Activated T-helper 1 cell treated with anti-CD3 and anti-CD28 coated beads, Interleukin-2, amount 50 U/mL, for 16 hours (primary cell): ENCODE measurements around the gene GATD1.
A peak's percentile ranks its signal among the peaks of the same experiment; 100 is the strongest.
"Not testable (repeated sequence)": the region's sequence is repeated elsewhere in the genome, so short reads cannot be mapped to it uniquely, and the experiment has no call there.

Experiments used
- DNase-seq, 2 donors: peaks; one replicate each; pipeline ENCODE4 v3.0.0-alpha.2; 2020; ENCODE audit warnings: low read depth in 1 of 2, low spot score in 1 of 2

Gene GATD1

DNA sequence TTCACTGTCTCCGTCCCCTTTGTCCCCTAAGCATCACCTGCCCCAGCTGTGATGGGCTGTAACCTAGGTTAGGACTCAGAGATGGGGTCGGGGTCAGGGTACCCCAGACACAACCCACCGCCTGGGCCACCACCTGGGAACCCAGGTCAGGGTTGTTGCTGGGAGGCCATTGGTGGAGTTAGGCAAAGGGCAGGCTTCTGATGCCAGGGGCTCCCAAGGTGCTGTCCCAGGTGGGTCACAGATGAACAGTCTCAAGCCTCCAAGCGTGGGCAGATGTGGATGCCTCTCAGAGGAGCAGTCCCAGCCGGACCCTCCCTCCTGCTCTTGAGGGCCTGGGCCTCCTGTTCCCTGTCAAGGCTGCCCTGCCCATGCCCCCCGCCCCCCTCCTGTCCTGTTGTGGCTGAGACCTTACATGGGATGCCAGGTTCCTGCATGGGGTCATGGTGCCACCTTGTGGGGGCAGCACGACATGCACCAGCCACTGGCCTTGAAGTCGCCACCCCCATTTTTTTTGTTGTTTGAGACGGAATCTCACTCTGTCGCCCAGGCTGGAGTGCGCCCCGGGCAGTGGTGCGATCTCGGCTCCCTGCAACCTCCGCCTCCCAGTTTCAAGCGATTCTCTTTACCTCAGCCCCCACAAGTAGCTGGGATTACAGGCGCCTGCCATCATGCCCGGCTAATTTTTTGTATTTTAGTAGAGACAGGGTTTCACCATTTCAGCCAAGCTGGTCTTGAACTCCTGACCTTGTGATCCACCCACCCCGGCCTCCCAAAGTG is 12.1 kb downstream of the GATD1 start:
- peak; percentile 32 to 47 for DNase-seq

- DNase-seq, result no peak
These were observed 12.8 kb downstream of the GATD1 start for GRCh38 chr11:764322-765024.

GRCh38 chr11:763549-764321 is 13.6 kb downstream of the GATD1 start:
- no peak for DNase-seq

DNA sequence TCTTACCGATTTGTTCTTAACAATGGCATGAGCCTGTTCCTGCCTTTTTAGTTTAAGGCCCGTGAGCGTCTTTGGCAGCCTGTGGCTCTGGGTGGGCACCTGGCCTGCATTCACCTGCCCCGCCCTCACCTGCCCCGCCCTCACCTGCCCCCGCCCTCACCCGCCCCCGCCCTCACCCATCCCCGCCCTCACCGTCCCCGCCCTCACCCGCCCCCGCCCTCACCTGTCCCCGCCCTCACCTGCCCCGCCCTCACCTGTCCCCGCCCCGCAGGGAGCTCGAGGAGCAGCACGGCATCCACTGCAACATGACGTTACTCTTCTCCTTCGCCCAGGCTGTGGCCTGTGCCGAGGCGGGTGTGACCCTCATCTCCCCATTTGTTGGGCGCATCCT is 14.2 kb downstream of the GATD1 start:
- DNase-seq, result no peak

- DNase-seq, result no peak
These were observed 14.7 kb downstream of the GATD1 start for GRCh38 chr11:762421-763072.

DNA sequence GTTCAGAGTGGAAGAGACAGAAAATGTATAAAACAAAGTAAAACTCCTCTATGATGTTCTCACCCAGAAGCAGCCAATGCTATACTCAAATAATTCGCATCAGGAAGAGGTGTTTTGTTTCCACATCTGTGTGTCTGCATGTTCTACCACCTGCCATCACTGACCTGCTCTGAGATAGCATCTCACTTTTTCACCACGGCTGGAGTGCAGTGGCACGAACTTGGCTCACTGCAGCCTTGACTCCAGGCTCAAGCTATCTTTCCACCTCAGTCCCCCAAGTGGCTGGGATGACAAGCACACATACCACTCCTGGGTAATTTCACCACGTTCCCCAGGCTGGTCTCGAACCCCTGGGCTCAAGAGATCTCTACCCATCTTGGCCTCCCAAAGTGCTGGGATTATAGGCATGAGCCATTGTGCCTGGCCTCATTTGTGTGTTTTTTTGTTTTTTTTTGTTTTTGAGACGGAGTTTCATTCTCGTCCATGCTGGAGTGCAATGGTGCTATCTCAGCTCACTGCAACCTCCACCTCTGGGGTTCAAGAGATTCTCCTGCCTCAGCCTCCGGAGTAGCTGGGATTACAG is 15.7 kb downstream of the GATD1 start:
- no peak for DNase-seq

- DNase-seq, result no peak
These were observed 17.1 kb downstream of the GATD1 start for GRCh38 chr11:760236-760635.

- DNase-seq, result no peak
These were observed 27.6 kb downstream of the GATD1 start for GRCh38 chr11:749731-750130.

DNA sequence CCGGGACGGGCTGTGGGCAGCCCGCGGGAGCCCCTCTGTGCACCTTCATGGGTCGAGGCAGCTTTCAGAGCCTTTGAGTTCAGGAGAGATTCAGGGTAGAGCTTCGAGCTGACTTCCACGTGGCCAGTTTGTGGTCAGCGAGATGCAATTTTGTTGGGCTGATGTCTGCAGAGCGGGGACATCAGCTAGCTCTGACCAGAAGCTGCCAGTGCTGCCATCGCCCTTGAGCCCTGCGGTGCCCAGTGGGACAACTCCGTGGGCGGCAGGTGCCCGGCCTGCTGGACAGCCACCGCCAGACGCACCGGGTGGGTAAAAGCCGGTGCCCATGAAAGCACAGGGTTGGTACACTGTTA is 29.3 kb downstream of the GATD1 start:
- no peak for DNase-seq

GRCh38 chr11:747158-748006 is 29.9 kb downstream of the GATD1 start, which contains the start of gene TALDO1:
TSS of gene TALDO1 (plus strand) at chr11:747464. CDS start at chr11:747482, 18 bp downstream.
- DNase-seq, result peak; percentile 50 to 80

DNA sequence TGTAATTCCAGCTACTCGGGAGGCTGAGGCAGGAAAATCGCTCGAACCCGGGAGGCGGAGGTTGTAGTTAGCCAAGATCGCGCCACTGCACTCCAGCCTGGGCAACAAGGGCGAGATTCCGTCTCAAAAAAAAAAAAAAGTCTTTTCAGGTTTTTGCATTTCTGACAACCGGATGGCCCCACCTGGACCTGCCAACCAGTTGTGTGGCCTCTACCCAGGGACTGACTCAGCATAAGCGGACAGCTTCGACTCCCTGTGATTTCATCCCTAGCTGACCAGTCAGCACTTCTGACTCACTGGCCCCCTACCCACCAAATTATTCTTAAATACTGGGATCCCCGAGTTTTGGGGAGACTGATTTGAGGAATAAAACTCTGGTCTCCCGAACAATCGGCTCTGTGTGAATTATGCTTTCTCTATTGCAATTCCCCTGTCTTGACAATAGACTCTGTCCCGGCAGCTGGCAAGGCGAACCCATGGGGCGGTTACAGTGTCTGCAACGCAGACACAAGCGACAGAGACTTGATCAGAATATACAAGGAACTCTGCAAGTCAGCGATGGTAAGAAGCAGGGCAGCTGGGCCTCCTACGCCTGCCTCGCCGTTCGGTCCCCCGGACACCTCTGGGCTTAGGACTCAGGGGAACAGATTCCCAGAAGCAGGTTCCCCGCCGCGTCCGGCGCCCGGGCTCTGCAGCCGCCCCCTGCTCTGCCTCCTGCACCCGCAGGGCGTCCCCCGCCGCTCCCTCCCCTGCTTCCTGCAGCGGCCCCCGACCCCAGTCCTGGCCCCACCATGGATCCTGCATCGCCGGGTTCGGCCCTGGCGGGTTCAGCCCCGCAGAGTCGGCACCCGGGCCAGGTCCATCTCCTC is 30.8 kb downstream of the GATD1 start:
- no peak for DNase-seq

- no peak for DNase-seq
These were observed 31.9 kb downstream of the GATD1 start for GRCh38 chr11:745428-745827.

DNA sequence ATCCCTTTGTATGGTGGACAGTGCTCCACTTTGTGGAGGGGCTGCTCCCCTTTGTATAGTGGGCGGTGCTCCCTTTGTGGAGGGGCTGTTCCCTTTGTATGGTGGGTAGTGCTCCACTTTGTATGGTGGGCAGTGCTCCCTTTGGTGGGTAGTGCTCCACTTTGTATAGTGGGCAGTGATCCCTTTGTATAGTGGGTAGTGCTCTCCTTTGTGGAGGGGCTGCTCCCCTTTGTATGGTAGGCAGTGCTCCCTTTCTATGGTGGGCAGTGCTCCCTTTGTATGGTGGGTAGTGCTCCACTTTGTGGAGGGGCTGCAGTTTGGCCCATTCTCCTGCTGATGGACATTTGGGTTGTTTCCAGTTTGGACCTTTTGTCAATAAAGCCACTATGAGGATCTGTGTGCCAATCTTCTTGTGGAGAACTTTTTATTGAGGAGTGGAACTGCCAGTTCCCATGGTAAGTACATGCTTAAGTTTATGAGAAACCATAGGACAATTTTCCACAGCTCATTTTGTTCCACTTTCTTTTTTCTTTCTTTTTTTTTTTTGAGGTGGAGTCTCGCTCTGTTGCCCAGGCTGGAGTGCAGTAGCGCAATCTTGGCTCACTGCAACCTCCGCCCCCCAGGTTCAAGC is 34.6 kb downstream of the GATD1 start:
- DNase-seq, result no peak

GRCh38 chr11:742156-742546 is 35.1 kb downstream of the GATD1 start:
- no peak for DNase-seq

- DNase-seq, result not testable (repeated sequence)
These were observed 39.4 kb downstream of the GATD1 start for GRCh38 chr11:737899-738298.

DNA sequence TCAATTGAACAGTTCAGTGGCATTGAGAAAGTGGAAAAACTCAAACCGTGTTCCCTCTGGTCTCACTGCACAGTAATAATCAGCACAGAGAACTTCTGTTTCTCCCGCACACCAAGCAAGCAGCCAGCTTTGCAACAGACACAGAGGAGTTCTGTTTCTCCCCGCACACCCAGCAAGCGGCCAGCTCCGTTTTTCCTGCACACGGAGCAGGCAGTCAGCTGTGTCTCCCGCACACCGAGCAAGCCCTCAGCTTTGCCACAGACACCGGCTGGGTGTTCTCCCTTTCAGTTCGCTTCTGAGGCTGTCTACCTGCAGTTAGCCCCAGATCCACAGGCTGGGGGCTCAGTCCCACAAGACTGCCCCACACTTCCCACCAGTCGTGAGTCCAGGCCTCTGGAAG is 39.9 kb downstream of the GATD1 start:
- DNase-seq, result no peak

- not testable (repeated sequence) for DNase-seq
These were observed 42.7 kb downstream of the GATD1 start for GRCh38 chr11:734541-734940.

DNA sequence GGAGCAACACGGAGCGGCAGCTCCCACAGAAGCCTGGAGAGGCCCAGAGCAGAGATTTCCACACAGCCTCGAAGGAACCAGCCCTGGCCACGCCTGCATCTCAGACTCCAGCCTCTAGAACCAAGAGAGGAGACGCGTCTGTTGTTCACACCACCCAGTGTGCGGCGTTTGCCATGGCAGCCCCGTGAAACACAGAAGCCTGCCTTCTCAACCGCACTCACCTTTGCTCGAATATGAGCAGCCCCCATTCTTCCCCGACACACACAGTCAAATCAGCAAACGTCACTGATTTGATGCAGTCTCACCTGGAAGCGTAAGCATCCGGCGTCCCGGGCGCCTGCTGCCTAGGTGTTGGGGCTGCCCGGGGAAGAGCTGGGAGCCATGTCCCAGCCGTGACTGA is 44.2 kb downstream of the GATD1 start:
- no peak for DNase-seq
